Epithelial cell of alveolus of lung (primary cell): ENCODE measurements around the gene HOXA3. TPM values are rescaled to one million over a fixed set of nuclear protein-coding genes. Genes with fewer than 3 reads are reported as not detected.

ENCODE experiments used
- total RNA-seq: library from RNA; depleted of rRNA; stranded (reverse); fragments of >200 nt; gene quantifications from 2 replicates; pipeline ENCODE4 v1.2.1, GENCODE V29; 2015

Gene HOXA3
- total RNA-seq, 1 donor from 2014 or later = 9.4 TPM

Other genes starting within 250 kb of the HOXA3 start
- 1.4 and 3.9 TPM in 2 replicates for gene HOXA1, start 56.6 kb downstream of the HOXA3 start, total RNA-seq
- 2.8 and 3.3 TPM in 2 replicates for gene HOXA2, start 49.9 kb downstream of the HOXA3 start, total RNA-seq
- gene HOXA4, start 21.8 kb downstream of the HOXA3 start, total RNA-seq = 5.9 and 8.7 TPM in 2 replicates
- 125 and 134 TPM in 2 replicates for gene HOXA5, start 8.9 kb downstream of the HOXA3 start, total RNA-seq
- gene HOXA6, start 4.8 kb downstream of the HOXA3 start, total RNA-seq = 15.0 and 18.1 TPM in 2 replicates
- gene HOXA7, start 4.1 kb upstream of the HOXA3 start, total RNA-seq = 7.2 and 12.4 TPM in 2 replicates
- gene HOXA9, start 13.0 kb upstream of the HOXA3 start, total RNA-seq = 1.0 and 2.4 TPM in 2 replicates
- not detected in 2 replicates for gene HOXA10, start 21.7 kb upstream of the HOXA3 start, total RNA-seq
- not detected in 2 replicates for gene HOXA11, start 32.6 kb upstream of the HOXA3 start, total RNA-seq
- gene HOXA13, start 47.5 kb upstream of the HOXA3 start, total RNA-seq = not detected in 2 replicates
- not detected in 2 replicates for gene EVX1, start 90.2 kb upstream of the HOXA3 start, total RNA-seq